NCI-H2227 (cell line): ENCODE measurements around the gene GPR37L1.
"Not testable (repeated sequence)": the region's sequence is repeated elsewhere in the genome, so short reads cannot be mapped to it uniquely, and the experiment has no call there.

Experiments
- DNase-seq: peaks from one replicate; lab custom pipeline; 2025; ENCODE audit not compliant: unreplicated experiment; lab: John Stamatoyannopoulos, UW

The GPR37L1 gene

GRCh38 chr1:202133001-202133400 lies 10.3 kb downstream of the GPR37L1 start:
- DNase-seq: no peak

- no peak for DNase-seq
Observed at GRCh38 chr1:202133496-202133895, 10.8 kb downstream of the GPR37L1 start.

- DNase-seq: no peak
Observed at GRCh38 chr1:202133989-202134388, 11.3 kb downstream of the GPR37L1 start.

- DNase-seq: no peak
Observed at GRCh38 chr1:202134645-202135172, 12.0 kb downstream of the GPR37L1 start.

GRCh38 chr1:202135221-202135721 lies 12.6 kb downstream of the GPR37L1 start:
- peak; percentile 80 for DNase-seq

- DNase-seq: no peak
Observed at GRCh38 chr1:202140833-202141232, 18.1 kb downstream of the GPR37L1 start.

GRCh38 chr1:202141468-202141867 lies 18.8 kb downstream of the GPR37L1 start:
- not testable (repeated sequence) for DNase-seq

- DNase-seq: no peak
Observed at GRCh38 chr1:202143011-202143767, 20.5 kb downstream of the GPR37L1 start.

GRCh38 chr1:202143768-202144401 lies 21.2 kb downstream of the GPR37L1 start:
- peak; percentile 39 for DNase-seq

- peak; percentile 78 for DNase-seq
Observed at GRCh38 chr1:202144402-202145067, 21.8 kb downstream of the GPR37L1 start, which contains the start of gene ARL8A. TSS of gene ARL8A (minus strand) at chr1:202144737. CDS start at chr1:202144572, 165 bp downstream.

- DNase-seq: no peak
Observed at GRCh38 chr1:202145068-202145743, 22.5 kb downstream of the GPR37L1 start.

- DNase-seq: not testable (repeated sequence)
Observed at GRCh38 chr1:202145744-202146140, 23.0 kb downstream of the GPR37L1 start.

- no peak for DNase-seq
Observed at GRCh38 chr1:202146279-202146678, 23.6 kb downstream of the GPR37L1 start.

- DNase-seq: no peak
Observed at GRCh38 chr1:202146993-202147392, 24.3 kb downstream of the GPR37L1 start.

GRCh38 chr1:202148391-202148790 lies 25.7 kb downstream of the GPR37L1 start:
- no peak for DNase-seq

- DNase-seq: no peak
Observed at GRCh38 chr1:202149566-202149965, 26.8 kb downstream of the GPR37L1 start.

GRCh38 chr1:202150187-202150586 lies 27.5 kb downstream of the GPR37L1 start:
- no peak for DNase-seq

- DNase-seq: no peak
Observed at GRCh38 chr1:202150602-202151001, 27.9 kb downstream of the GPR37L1 start.

GRCh38 chr1:202151045-202151444 lies 28.3 kb downstream of the GPR37L1 start:
- DNase-seq: no peak

- DNase-seq: no peak
Observed at GRCh38 chr1:202152399-202152798, 29.7 kb downstream of the GPR37L1 start.

GRCh38 chr1:202153284-202153683 lies 30.6 kb downstream of the GPR37L1 start:
- no peak for DNase-seq
